GM19099 (cell line): ENCODE data around the gene CCDC33.

ENCODE experiments used
- POLR2A ChIP-seq: IDR thresholded peaks from 3 replicates; pipeline ENCODE4 v1.6.1; 2011; ENCODE audit warnings: low read depth; ENCODE audit not compliant: insufficient read length; ENCODE audit errors: extremely low read depth

Gene CCDC33

GRCh38 chr15:74234598-74234875, 1.6 kb upstream of the CCDC33 start:
- no peak for TF ChIP-seq POLR2A

GRCh38 chr15:74239051-74239705, 3.1 kb downstream of the CCDC33 start:
- no peak for TF ChIP-seq POLR2A

- TF ChIP-seq POLR2A = no peak
Observed at GRCh38 chr15:74240002-74240568, 4.0 kb downstream of the CCDC33 start.

GRCh38 chr15:74240897-74241614, 4.9 kb downstream of the CCDC33 start:
- no peak for TF ChIP-seq POLR2A

GRCh38 chr15:74242441-74243185, 6.5 kb downstream of the CCDC33 start:
- no peak for TF ChIP-seq POLR2A

GRCh38 chr15:74243431-74243830, 7.3 kb downstream of the CCDC33 start:
- TF ChIP-seq POLR2A = no peak

GRCh38 chr15:74244822-74245341, 8.8 kb downstream of the CCDC33 start:
- no peak for TF ChIP-seq POLR2A

GRCh38 chr15:74245342-74245931, 9.3 kb downstream of the CCDC33 start:
- no peak for TF ChIP-seq POLR2A

GRCh38 chr15:74250266-74250665, 14.1 kb downstream of the CCDC33 start:
- no peak for TF ChIP-seq POLR2A

- TF ChIP-seq POLR2A = no peak
Observed at GRCh38 chr15:74251131-74251811, 15.1 kb downstream of the CCDC33 start.

- no peak for TF ChIP-seq POLR2A
Observed at GRCh38 chr15:74252291-74252690, 16.2 kb downstream of the CCDC33 start.

GRCh38 chr15:74252721-74253120, 16.6 kb downstream of the CCDC33 start:
- no peak for TF ChIP-seq POLR2A

- no peak for TF ChIP-seq POLR2A
Observed at GRCh38 chr15:74253211-74253921, 17.2 kb downstream of the CCDC33 start.

- TF ChIP-seq POLR2A = no peak
Observed at GRCh38 chr15:74257105-74257504, 21.0 kb downstream of the CCDC33 start.
